Keratinocyte (primary cell): Measurements from ENCODE around the gene SLC12A9. TPM values are rescaled to one million over a fixed set of nuclear protein-coding genes. Genes with fewer than 3 reads are reported as not detected.

ENCODE experiments used
- DNase-seq: peaks from one replicate; pipeline ENCODE4 v3.0.0-alpha.2; 2011; ENCODE audit warnings: low read depth, missing footprints, low spot score
- FAIRE-seq: peaks from 2 replicates; lab custom pipeline; 2011; peaks lifted over from hg19 to GRCh38; lab: Jason Lieb, UNC
- H2AFZ ChIP-seq: 2 replicates; pipeline ENCODE4 v1.6.0; 2012; ENCODE audit warnings: low read length, control low read depth, inconsistent platforms; ENCODE audit not compliant: control insufficient read depth
- H3K27ac ChIP-seq: 2 replicates; pipeline ENCODE4 v1.5.1; 2011; ENCODE audit warnings: low read length; ENCODE audit not compliant: control insufficient read depth, insufficient read depth
- H3K27me3 ChIP-seq: 3 replicates; pipeline ENCODE4 v1.6.0; 2011; ENCODE audit warnings: low read length; ENCODE audit not compliant: control insufficient read depth, insufficient read depth; ENCODE audit errors: extremely low read depth
- H3K36me3 ChIP-seq, 2 experiments: 2 replicates in 1 of 2; 3 replicates in 1 of 2; pipeline ENCODE4 v1.5.1; 2011; ENCODE audit warnings: low read length in 2 of 2, mild to moderate bottlenecking in 1 of 2; ENCODE audit not compliant: control insufficient read depth in 2 of 2, insufficient read depth in 2 of 2; ENCODE audit errors: extremely low read depth in 1 of 2
- H3K4me1 ChIP-seq: 3 replicates; pipeline ENCODE4 v1.5.1; 2011; ENCODE audit warnings: low read length; ENCODE audit not compliant: control insufficient read depth, insufficient read depth; ENCODE audit errors: extremely low read depth
- H3K4me2 ChIP-seq: 3 replicates; pipeline ENCODE4 v1.6.0; 2011; ENCODE audit warnings: low read depth, low read length; ENCODE audit not compliant: control insufficient read depth, insufficient read depth; ENCODE audit errors: extremely low read depth
- H3K4me3 ChIP-seq, 3 experiments: fragments of 200-600 bp in 1 of 3; sonication (generic) in 1 of 3; 2 replicates in 2 of 3; 3 replicates in 1 of 3; pipeline ENCODE4 v1.5.1; 2011 to 2016; ENCODE audit warnings: low read length in 3 of 3, mild to moderate bottlenecking in 3 of 3, control low read depth in 2 of 3, inconsistent platforms in 1 of 3, low read depth in 1 of 3, mixed read lengths in 1 of 3, mixed run types in 1 of 3, moderate library complexity in 1 of 3; ENCODE audit not compliant: control insufficient read depth in 2 of 3, insufficient read depth in 2 of 3; ENCODE audit errors: extremely low read depth in 1 of 3
- H3K79me2 ChIP-seq: 2 replicates; pipeline ENCODE4 v1.6.0; 2012; ENCODE audit warnings: low read length; ENCODE audit not compliant: control insufficient read depth, insufficient read depth
- H3K9ac ChIP-seq: 3 replicates; pipeline ENCODE4 v1.6.0; 2011; ENCODE audit warnings: low read length; ENCODE audit not compliant: control insufficient read depth, insufficient read depth; ENCODE audit errors: extremely low read depth
- H3K9me1 ChIP-seq: 3 replicates; pipeline ENCODE4 v1.6.0; 2011; ENCODE audit warnings: low read length; ENCODE audit not compliant: control insufficient read depth, insufficient read depth; ENCODE audit errors: extremely low read depth
- H3K9me3 ChIP-seq: 2 replicates; pipeline ENCODE4 v1.5.1; 2012; ENCODE audit warnings: low read depth, low read length; ENCODE audit not compliant: control insufficient read depth
- H4K20me1 ChIP-seq: 3 replicates; pipeline ENCODE4 v1.6.0; 2011; ENCODE audit warnings: low read length; ENCODE audit not compliant: control insufficient read depth, insufficient read depth; ENCODE audit errors: extremely low read depth
- CTCF ChIP-seq, 3 experiments: IDR thresholded peaks in 1 of 3; conservative IDR thresholded peaks in 1 of 3; optimal IDR thresholded peaks in 1 of 3; 2 replicates in 2 of 3; 3 replicates in 1 of 3; pipeline versions ENCODE3 to v1.5.1; 2011; ENCODE audit warnings: low read length in 3 of 3, mild to moderate bottlenecking in 3 of 3, moderate library complexity in 2 of 3, control low read depth in 1 of 3, inconsistent platforms in 1 of 3; ENCODE audit not compliant: insufficient read depth in 2 of 3; ENCODE audit errors: extremely low read depth in 1 of 3
- EZH2 ChIP-seq: IDR thresholded peaks from one replicate; pipeline ENCODE4 v1.6.1; 2012; ENCODE audit warnings: inconsistent platforms, mild to moderate bottlenecking, low read length, moderate library complexity
- dilution Hi-C: fragments of 300-500 bp; cut with MboI; formaldehyde crosslinking; loops from one replicate; pipeline ENCODE4 v1.7.0; 2020; ENCODE audit warnings: low sequenced_read_pairs; ENCODE audit not compliant: extremely low pct_ligation_motif_present
- polyA plus RNA-seq, 5 experiments: library from polyadenylated mRNA; depleted of rRNA in 3 of 5; stranded (reverse) in 3 of 5; stranded (forward) in 1 of 5; unstranded in 1 of 5; fragments of >200 nt; gene quantifications; 1 replicate in 1 of 5; 2 replicates in 3 of 5; 3 replicates in 1 of 5; pipeline versions ENCODE4 v1.2.1 to v1.2.3, GENCODE V29; 2011 to 2012; ENCODE audit warnings: missing spikeins in 2 of 5, low read depth in 1 of 5, low replicate concordance in 1 of 5

Gene SLC12A9
- polyA plus RNA-seq, 1 donor (not counting 4 experiments of a cell fraction or from before 2014, with no cell fraction given), result 19.8 TPM

GRCh38 chr7:100881136-100881535 lies 28.6 kb downstream of the SLC12A9 start:
- Histone ChIP-seq H3K4me3 (no peak overlapping the region), H3K27ac (no peak overlapping the region), H3K36me3 (peaks cover 45 to 52% of the 10 kb centered on the region in 2 experiments), H3K9me3 (no peaks in the 10 kb centered on the region), H3K4me2 (no peak overlapping the region), H3K4me1 (peaks cover 14% of the 10 kb centered on the region), H3K9me1 (no peaks in the 10 kb centered on the region), H3K79me2 (peaks cover 61% of the 10 kb centered on the region), H3K27me3 (no peaks in the 10 kb centered on the region), H4K20me1 (peaks cover 12% of the 10 kb centered on the region), H3K9ac (no peak overlapping the region), H2AFZ (no peak overlapping the region)
- no peak for DNase-seq
- dilution Hi-C loops, result loop anchor here (10.0 kb wide), 1 partner anchor 64 kb away; the partner anchor contains the start of gene MUC3A
- no peak for FAIRE-seq
- no peak for TF ChIP-seq EZH2
- no peak for TF ChIP-seq CTCF (optimal IDR thresholded peaks at IDR 0.05 in 1 of 3, IDR thresholded peaks at IDR 0.05 in 1 of 3, conservative IDR thresholded peaks at IDR 0.05 in 1 of 3; ENCODE audit: extremely low read depth in 1 of 3, insufficient read depth in 2 of 3, low read length in 3 of 3)

GRCh38 chr7:100882201-100882600 lies 29.7 kb downstream of the SLC12A9 start:
- no peaks in the 10 kb centered on the region for H3K9me1 ChIP-seq
- H3K27ac ChIP-seq, result no peak overlapping the region
- no peak for TF ChIP-seq CTCF (optimal IDR thresholded peaks at IDR 0.05 in 1 of 3, IDR thresholded peaks at IDR 0.05 in 1 of 3, conservative IDR thresholded peaks at IDR 0.05 in 1 of 3; ENCODE audit: extremely low read depth in 1 of 3, insufficient read depth in 2 of 3, low read length in 3 of 3)
- no peak for TF ChIP-seq EZH2
- H3K4me1 ChIP-seq, result peaks cover 5% of the 10 kb centered on the region
- dilution Hi-C loops, result loop anchor here (10.0 kb wide), 1 partner anchor 63 kb away; the partner anchor contains the start of gene MUC3A
- H3K4me2 ChIP-seq, result no peak overlapping the region
- no peak overlapping the region for H3K4me3 ChIP-seq
- peaks cover 53% of the 10 kb centered on the region in 2 experiments for H3K36me3 ChIP-seq
- DNase-seq (no peak), FAIRE-seq (no peak)
- H3K9ac ChIP-seq, result no peak overlapping the region
- no peak overlapping the region for H2AFZ ChIP-seq
- no peaks in the 10 kb centered on the region for H3K27me3 ChIP-seq
- peaks cover 8% of the 10 kb centered on the region for H4K20me1 ChIP-seq
- peaks cover 52% of the 10 kb centered on the region for H3K79me2 ChIP-seq
- no peaks in the 10 kb centered on the region for H3K9me3 ChIP-seq
